ENCODE measurements around the gene PHLDB3. TPM values are rescaled to one million over a fixed set of nuclear protein-coding genes. Genes with fewer than 3 reads are reported as not detected.
"Not testable (repeated sequence)": the region's sequence is repeated elsewhere in the genome, so short reads cannot be mapped to it uniquely, and the experiment has no call there.

Gene PHLDB3
- polyA plus RNA-seq, 1 experiment = 4.2 TPM

- TF ChIP-seq CTCF (IDR thresholded peaks at IDR 0.05; ENCODE audit: low read depth, low read length) = no peak
- H3K9me3 ChIP-seq (ENCODE audit: control insufficient read depth, insufficient read depth, low read length) = no peaks in the 10 kb centered on the region; the same call in 1 of the 2 replicates
- CTCF ChIA-PET = interaction anchor here (1.3 to 3.0 kb wide), 2 partner anchors 8 to 81 kb away, joined by 8 to 23 read pairs; no protein-coding TSS in a partner anchor
- DNase-seq (ENCODE audit: low read depth, low spot score) = peak; percentile 65
- H3K4me3 ChIP-seq (ENCODE audit: low read depth, low read length) = no peak overlapping the region
- peaks cover 5% of the 10 kb centered on the region for H3K27me3 ChIP-seq (ENCODE audit: control insufficient read depth, insufficient read depth, low read length)
- peak overlapping the region; percentile 21 for H3K27ac ChIP-seq (ENCODE audit: low read depth, low read length)
- POLR2A ChIA-PET = no interaction called here
Measured at GRCh38 chr19:43438291-43439031, 66.1 kb downstream of the PHLDB3 start.

- Histone ChIP-seq H3K27me3 (ENCODE audit: control insufficient read depth, insufficient read depth, low read length) (peaks cover 5% of the 10 kb centered on the region), H3K27ac (ENCODE audit: low read depth, low read length) (no peak overlapping the region), H3K4me3 (ENCODE audit: low read depth, low read length) (no peak overlapping the region), H3K9me3 (ENCODE audit: control insufficient read depth, insufficient read depth, low read length) (no peaks in the 10 kb centered on the region; the same call in 1 of the 2 replicates)
- DNase-seq (ENCODE audit: low read depth, low spot score) = no peak
- ChIA-PET CTCF (no interaction called here), POLR2A (no interaction called here)
- TF ChIP-seq CTCF (IDR thresholded peaks at IDR 0.05; ENCODE audit: low read depth, low read length) = no peak
Measured at GRCh38 chr19:43437712-43438111, 66.8 kb downstream of the PHLDB3 start.

- H3K27ac ChIP-seq (ENCODE audit: low read depth, low read length); CTCF ChIA-PET; DNase-seq (ENCODE audit: low read depth, low spot score); H3K9me3 ChIP-seq (ENCODE audit: control insufficient read depth, insufficient read depth, low read length); POLR2A ChIA-PET; H3K4me3 ChIP-seq (ENCODE audit: low read depth, low read length); H3K27me3 ChIP-seq (ENCODE audit: control insufficient read depth, insufficient read depth, low read length): not testable (repeated sequence)
Measured at GRCh38 chr19:43437284-43437683, 67.3 kb downstream of the PHLDB3 start.

- Histone ChIP-seq H3K27me3 (ENCODE audit: control insufficient read depth, insufficient read depth, low read length) (peaks cover 2% of the 10 kb centered on the region), H3K9me3 (ENCODE audit: control insufficient read depth, insufficient read depth, low read length) (no peaks in the 10 kb centered on the region; the same call in 1 of the 2 replicates), H3K4me3 (ENCODE audit: low read depth, low read length) (no peak overlapping the region), H3K27ac (ENCODE audit: low read depth, low read length) (no peak overlapping the region)
- ChIA-PET CTCF (interaction anchor here (0.8 to 1.9 kb wide), 3 partner anchors 10 to 83 kb away, joined by 3 to 17 read pairs (median 5); no protein-coding TSS in a partner anchor), POLR2A (no interaction called here)
- no peak for TF ChIP-seq CTCF (IDR thresholded peaks at IDR 0.05; ENCODE audit: low read depth, low read length)
- DNase-seq (ENCODE audit: low read depth, low spot score) = no peak
Measured at GRCh38 chr19:43435775-43436174, 68.8 kb downstream of the PHLDB3 start.

- Histone ChIP-seq H3K27ac (ENCODE audit: low read depth, low read length) (no peak overlapping the region), H3K27me3 (ENCODE audit: control insufficient read depth, insufficient read depth, low read length) (no peaks in the 10 kb centered on the region), H3K9me3 (ENCODE audit: control insufficient read depth, insufficient read depth, low read length) (no peaks in the 10 kb centered on the region; the same call in 1 of the 2 replicates), H3K4me3 (ENCODE audit: low read depth, low read length) (no peak overlapping the region)
- no peak for DNase-seq (ENCODE audit: low read depth, low spot score)
- POLR2A ChIA-PET = no interaction called here
- CTCF ChIA-PET = interaction anchor here (0.6 to 4.7 kb wide), 3 partner anchors 13 to 86 kb away, joined by 7 to 70 read pairs (median 18); no protein-coding TSS in a partner anchor
- no peak for TF ChIP-seq CTCF (IDR thresholded peaks at IDR 0.05; ENCODE audit: low read depth, low read length)
Measured at GRCh38 chr19:43433689-43434088, 70.9 kb downstream of the PHLDB3 start.
